Hepatocyte (in vitro differentiated cells): Measurements from ENCODE around the gene FADS3.

ENCODE experiments used
- CTCF ChIP-seq: fragments of 200-600 bp; sonication (generic); IDR thresholded peaks from 2 replicates; pipeline ENCODE4 v1.5.1; 2016; ENCODE audit warnings: antibody characterized with exemption, mild to moderate bottlenecking; ENCODE audit not compliant: poor library complexity
- EZH2 ChIP-seq: fragments of 200-600 bp; sonication (generic); IDR thresholded peaks from 2 replicates; pipeline ENCODE4 v1.6.1; 2016; ENCODE audit warnings: antibody characterized with exemption, mild to moderate bottlenecking, borderline replicate concordance

GRCh38 chr11:61919705-61920631 is 28.6 kb upstream of the FADS3 start:
- TF ChIP-seq CTCF (no peak), EZH2 (no peak)
